Breast epithelium (tissue), 4 donors: ENCODE data around the gene DCAF8. TPM values are rescaled to one million over a fixed set of nuclear protein-coding genes. Genes with fewer than 3 reads are reported as not detected.
A peak's percentile ranks its signal among the peaks of the same experiment; 100 is the strongest.

Experiments
- DNase-seq, 2 donors: peaks; one replicate each; pipeline ENCODE4 v3.0.0-alpha.2; 2019; ENCODE audit warnings: low spot score in 2 of 2
- H3K27ac ChIP-seq, 2 donors: fragments of 200-600 bp; sonication (generic) in 1 of 2; one replicate each; pipeline ENCODE4 v1.5.1; 2016 to 2019; ENCODE audit warnings: mild to moderate bottlenecking in 1 of 2
- H3K27me3 ChIP-seq, 2 donors: fragments of 200-600 bp; sonication (generic) in 1 of 2; one replicate each; pipeline versions ENCODE4 v1.5.1 to v1.6.0; 2017 to 2019; ENCODE audit warnings: control low read depth in 1 of 2, mild to moderate bottlenecking in 1 of 2
- H3K36me3 ChIP-seq: fragments of 200-600 bp; one replicate; pipeline ENCODE4 v1.5.1; 2019
- H3K4me1 ChIP-seq, 2 donors: fragments of 200-600 bp; sonication (generic); one replicate each; pipeline ENCODE4 v1.5.1; 2016 to 2019; ENCODE audit warnings: control low read depth in 1 of 2
- H3K4me3 ChIP-seq, 3 donors: fragments of 200-600 bp; sonication (generic); 1 replicate in 2 of 3; 2 replicates in 1 of 3; pipeline ENCODE4 v1.5.1; 2016 to 2019; ENCODE audit warnings: mild to moderate bottlenecking in 3 of 3, moderate library complexity in 2 of 3
- H3K9me3 ChIP-seq, 2 donors: fragments of 200-600 bp; sonication (generic) in 1 of 2; one replicate each; pipeline ENCODE4 v1.5.1; 2016 to 2019; ENCODE audit warnings: control low read depth in 1 of 2
- CTCF ChIP-seq, 3 donors: fragments of 450-650 bp; IDR thresholded peaks; one replicate each; pipeline ENCODE4 v1.5.1; 2016 to 2017; ENCODE audit warnings: antibody characterized with exemption in 3 of 3, mild to moderate bottlenecking in 3 of 3, moderate library complexity in 3 of 3
- POLR2A ChIP-seq: fragments of 450-650 bp; IDR thresholded peaks from one replicate; pipeline ENCODE4 v1.6.1; 2016; ENCODE audit warnings: antibody characterized with exemption, mild to moderate bottlenecking, moderate library complexity
- POLR2AphosphoS5 ChIP-seq, 3 donors: sonication (generic); formaldehyde crosslinking; IDR thresholded peaks; one replicate each; pipeline ENCODE4 v1.6.1; 2017; ENCODE audit warnings: antibody characterized with exemption in 3 of 3
- intact Hi-C: fragments of 100-400 bp; cut with DNase I; formaldehyde crosslinking; loops from one replicate; pipeline ENCODE4 v1.15.1; 2023; ENCODE audit warnings: low total_unique reads
- total RNA-seq, 3 donors: library from RNA; depleted of rRNA; stranded (reverse); fragments of >200 nt; gene quantifications; one replicate each; pipeline ENCODE4 v1.1.0, GENCODE V29; 2016

Gene DCAF8
- total RNA-seq = 100 to 1,000 TPM; 161 to 195 (median 161) TPM

- Histone ChIP-seq H3K27me3 (no peaks in the 10 kb centered on the region), H3K9me3 (no peaks in the 10 kb centered on the region), H3K4me3 (peak within 1 kb of the TSS; percentile 89 to 99 (median 94)), H3K4me1 (peaks cover 0 to 9% of the 10 kb centered on the region in 2 donors), H3K27ac (peak within 1 kb of the TSS; percentile 98 to 99), H3K36me3 (no peaks in the 10 kb centered on the region)
- TF ChIP-seq POLR2AphosphoS5 (IDR thresholded peaks at IDR 0.05) (peak; percentile 93 to 99 (median 96)), CTCF (IDR thresholded peaks at IDR 0.05) (peak in 2 of 3 donors; percentile 6 to 9), POLR2A (peak; percentile 97)
- DNase-seq = peak; percentile 96 to 98
- intact Hi-C loops = no loop called here
These were observed at the start of gene DCAF8 for GRCh38 chr1:160261893-160262794. Gene DCAF8, minus strand, starts transcription at chr1:160262549. Its CDS starts 18,541 bp downstream, at chr1:160244008.

- no peak for DNase-seq
- Histone ChIP-seq H3K27me3 (no peaks in the 10 kb centered on the region), H3K4me3 (no peak overlapping the region), H3K36me3 (peaks cover 19% of the 10 kb centered on the region), H3K27ac (no peak overlapping the region), H3K4me1 (no peaks in the 10 kb centered on the region), H3K9me3 (no peaks in the 10 kb centered on the region)
- no peak for TF ChIP-seq POLR2A
- no peak for TF ChIP-seq POLR2AphosphoS5 (IDR thresholded peaks at IDR 0.05)
- TF ChIP-seq CTCF (IDR thresholded peaks at IDR 0.05) = no peak
- intact Hi-C loops = no loop called here
These were observed 47.2 kb upstream of the DCAF8 start for GRCh38 chr1:160309571-160309970.

- no peak for TF ChIP-seq CTCF (IDR thresholded peaks at IDR 0.05)
- no peak for TF ChIP-seq POLR2AphosphoS5 (IDR thresholded peaks at IDR 0.05)
- TF ChIP-seq POLR2A = no peak
- Histone ChIP-seq H3K36me3 (peaks cover 19% of the 10 kb centered on the region), H3K27me3 (no peaks in the 10 kb centered on the region), H3K4me1 (no peaks in the 10 kb centered on the region), H3K9me3 (no peaks in the 10 kb centered on the region), H3K4me3 (no peak overlapping the region), H3K27ac (no peak overlapping the region)
- intact Hi-C loops = no loop called here
- no peak for DNase-seq
These were observed 46.8 kb upstream of the DCAF8 start for GRCh38 chr1:160309185-160309557.

GRCh38 chr1:160308451-160309184 is 46.3 kb upstream of the DCAF8 start:
- no peaks in the 10 kb centered on the region for H3K9me3 ChIP-seq
- H3K36me3 ChIP-seq = peaks cover 21% of the 10 kb centered on the region
- H3K4me1 ChIP-seq = no peaks in the 10 kb centered on the region
- TF ChIP-seq POLR2A (no peak), POLR2AphosphoS5 (IDR thresholded peaks at IDR 0.05) (no peak), CTCF (IDR thresholded peaks at IDR 0.05) (no peak)
- no peaks in the 10 kb centered on the region for H3K27me3 ChIP-seq
- H3K4me3 ChIP-seq = no peak overlapping the region
- intact Hi-C loops = no loop called here
- DNase-seq = no peak
- H3K27ac ChIP-seq = no peak overlapping the region
